ENCODE measurements around the gene OLFML2A. TPM values are rescaled to one million over a fixed set of nuclear protein-coding genes. Genes with fewer than 3 reads are reported as not detected.

OLFML2A gene
- total and polyA plus RNA-seq, 2 of the 13 experiments (the other 11 are each of a cell fraction or from before 2014, with no cell fraction given): 0.01 to 0.02 TPM

GRCh38 chr9:124818431-124819281, 41.7 kb downstream of the OLFML2A start (continued):
- TF ChIP-seq, protein P1, sequence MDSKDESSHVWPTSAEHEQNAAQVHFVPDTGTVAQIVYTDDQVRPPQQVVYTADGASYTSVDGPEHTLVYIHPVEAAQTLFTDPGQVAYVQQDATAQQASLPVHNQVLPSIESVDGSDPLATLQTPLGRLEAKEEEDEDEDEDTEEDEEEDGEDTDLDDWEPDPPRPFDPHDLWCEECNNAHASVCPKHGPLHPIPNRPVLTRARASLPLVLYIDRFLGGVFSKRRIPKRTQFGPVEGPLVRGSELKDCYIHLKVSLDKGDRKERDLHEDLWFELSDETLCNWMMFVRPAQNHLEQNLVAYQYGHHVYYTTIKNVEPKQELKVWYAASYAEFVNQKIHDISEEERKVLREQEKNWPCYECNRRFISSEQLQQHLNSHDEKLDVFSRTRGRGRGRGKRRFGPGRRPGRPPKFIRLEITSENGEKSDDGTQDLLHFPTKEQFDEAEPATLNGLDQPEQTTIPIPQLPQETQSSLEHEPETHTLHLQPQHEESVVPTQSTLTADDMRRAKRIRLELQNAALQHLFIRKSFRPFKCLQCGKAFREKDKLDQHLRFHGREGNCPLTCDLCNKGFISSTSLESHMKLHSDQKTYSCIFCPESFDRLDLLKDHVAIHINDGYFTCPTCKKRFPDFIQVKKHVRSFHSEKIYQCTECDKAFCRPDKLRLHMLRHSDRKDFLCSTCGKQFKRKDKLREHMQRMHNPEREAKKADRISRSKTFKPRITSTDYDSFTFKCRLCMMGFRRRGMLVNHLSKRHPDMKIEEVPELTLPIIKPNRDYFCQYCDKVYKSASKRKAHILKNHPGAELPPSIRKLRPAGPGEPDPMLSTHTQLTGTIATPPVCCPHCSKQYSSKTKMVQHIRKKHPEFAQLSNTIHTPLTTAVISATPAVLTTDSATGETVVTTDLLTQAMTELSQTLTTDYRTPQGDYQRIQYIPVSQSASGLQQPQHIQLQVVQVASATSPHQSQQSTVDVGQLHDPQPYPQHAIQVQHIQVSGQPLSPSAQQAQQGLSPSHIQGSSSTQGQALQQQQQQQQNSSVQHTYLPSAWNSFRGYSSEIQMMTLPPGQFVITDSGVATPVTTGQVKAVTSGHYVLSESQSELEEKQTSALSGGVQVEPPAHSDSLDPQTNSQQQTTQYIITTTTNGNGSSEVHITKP (CRISPR knock-in tag; IDR thresholded peaks at IDR 0.05; ENCODE audit: low read depth): peak; percentile 98
- TF ChIP-seq ZBTB34 (CRISPR knock-in tag; IDR thresholded peaks at IDR 0.05) (0 out of 2 replicates have a peak, but pooled peaks have one; percentile 29), TBP (CRISPR knock-in tag; IDR thresholded peaks at IDR 0.05) (no peak), ZFP37 (CRISPR knock-in tag; IDR thresholded peaks at IDR 0.05; ENCODE audit: borderline replicate concordance) (0 out of 2 replicates have a peak, but pooled peaks have one; percentile 27), MEIS2 (CRISPR knock-in tag; IDR thresholded peaks at IDR 0.05) (no peak), ESRRA (CRISPR knock-in tag; IDR thresholded peaks at IDR 0.05; ENCODE audit: low read depth) (peak; percentile 40; the same call in 1 of the 2 replicates), ZNF12 (CRISPR knock-in tag; IDR thresholded peaks at IDR 0.05) (peak; percentile 65), ZNF761 (CRISPR knock-in tag; conservative IDR thresholded peaks at IDR 0.05) (no peak)
- TF ChIP-seq, protein P2, sequence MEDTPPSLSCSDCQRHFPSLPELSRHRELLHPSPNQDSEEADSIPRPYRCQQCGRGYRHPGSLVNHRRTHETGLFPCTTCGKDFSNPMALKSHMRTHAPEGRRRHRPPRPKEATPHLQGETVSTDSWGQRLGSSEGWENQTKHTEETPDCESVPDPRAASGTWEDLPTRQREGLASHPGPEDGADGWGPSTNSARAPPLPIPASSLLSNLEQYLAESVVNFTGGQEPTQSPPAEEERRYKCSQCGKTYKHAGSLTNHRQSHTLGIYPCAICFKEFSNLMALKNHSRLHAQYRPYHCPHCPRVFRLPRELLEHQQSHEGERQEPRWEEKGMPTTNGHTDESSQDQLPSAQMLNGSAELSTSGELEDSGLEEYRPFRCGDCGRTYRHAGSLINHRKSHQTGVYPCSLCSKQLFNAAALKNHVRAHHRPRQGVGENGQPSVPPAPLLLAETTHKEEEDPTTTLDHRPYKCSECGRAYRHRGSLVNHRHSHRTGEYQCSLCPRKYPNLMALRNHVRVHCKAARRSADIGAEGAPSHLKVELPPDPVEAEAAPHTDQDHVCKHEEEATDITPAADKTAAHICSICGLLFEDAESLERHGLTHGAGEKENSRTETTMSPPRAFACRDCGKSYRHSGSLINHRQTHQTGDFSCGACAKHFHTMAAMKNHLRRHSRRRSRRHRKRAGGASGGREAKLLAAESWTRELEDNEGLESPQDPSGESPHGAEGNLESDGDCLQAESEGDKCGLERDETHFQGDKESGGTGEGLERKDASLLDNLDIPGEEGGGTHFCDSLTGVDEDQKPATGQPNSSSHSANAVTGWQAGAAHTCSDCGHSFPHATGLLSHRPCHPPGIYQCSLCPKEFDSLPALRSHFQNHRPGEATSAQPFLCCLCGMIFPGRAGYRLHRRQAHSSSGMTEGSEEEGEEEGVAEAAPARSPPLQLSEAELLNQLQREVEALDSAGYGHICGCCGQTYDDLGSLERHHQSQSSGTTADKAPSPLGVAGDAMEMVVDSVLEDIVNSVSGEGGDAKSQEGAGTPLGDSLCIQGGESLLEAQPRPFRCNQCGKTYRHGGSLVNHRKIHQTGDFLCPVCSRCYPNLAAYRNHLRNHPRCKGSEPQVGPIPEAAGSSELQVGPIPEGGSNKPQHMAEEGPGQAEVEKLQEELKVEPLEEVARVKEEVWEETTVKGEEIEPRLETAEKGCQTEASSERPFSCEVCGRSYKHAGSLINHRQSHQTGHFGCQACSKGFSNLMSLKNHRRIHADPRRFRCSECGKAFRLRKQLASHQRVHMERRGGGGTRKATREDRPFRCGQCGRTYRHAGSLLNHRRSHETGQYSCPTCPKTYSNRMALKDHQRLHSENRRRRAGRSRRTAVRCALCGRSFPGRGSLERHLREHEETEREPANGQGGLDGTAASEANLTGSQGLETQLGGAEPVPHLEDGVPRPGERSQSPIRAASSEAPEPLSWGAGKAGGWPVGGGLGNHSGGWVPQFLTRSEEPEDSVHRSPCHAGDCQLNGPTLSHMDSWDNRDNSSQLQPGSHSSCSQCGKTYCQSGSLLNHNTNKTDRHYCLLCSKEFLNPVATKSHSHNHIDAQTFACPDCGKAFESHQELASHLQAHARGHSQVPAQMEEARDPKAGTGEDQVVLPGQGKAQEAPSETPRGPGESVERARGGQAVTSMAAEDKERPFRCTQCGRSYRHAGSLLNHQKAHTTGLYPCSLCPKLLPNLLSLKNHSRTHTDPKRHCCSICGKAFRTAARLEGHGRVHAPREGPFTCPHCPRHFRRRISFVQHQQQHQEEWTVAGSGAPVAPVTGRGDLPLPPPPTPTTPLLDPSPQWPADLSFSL (CRISPR knock-in tag; IDR thresholded peaks at IDR 0.05): peak; percentile 50; the same call in 1 of the 2 replicates
- TF ChIP-seq, protein P3, sequence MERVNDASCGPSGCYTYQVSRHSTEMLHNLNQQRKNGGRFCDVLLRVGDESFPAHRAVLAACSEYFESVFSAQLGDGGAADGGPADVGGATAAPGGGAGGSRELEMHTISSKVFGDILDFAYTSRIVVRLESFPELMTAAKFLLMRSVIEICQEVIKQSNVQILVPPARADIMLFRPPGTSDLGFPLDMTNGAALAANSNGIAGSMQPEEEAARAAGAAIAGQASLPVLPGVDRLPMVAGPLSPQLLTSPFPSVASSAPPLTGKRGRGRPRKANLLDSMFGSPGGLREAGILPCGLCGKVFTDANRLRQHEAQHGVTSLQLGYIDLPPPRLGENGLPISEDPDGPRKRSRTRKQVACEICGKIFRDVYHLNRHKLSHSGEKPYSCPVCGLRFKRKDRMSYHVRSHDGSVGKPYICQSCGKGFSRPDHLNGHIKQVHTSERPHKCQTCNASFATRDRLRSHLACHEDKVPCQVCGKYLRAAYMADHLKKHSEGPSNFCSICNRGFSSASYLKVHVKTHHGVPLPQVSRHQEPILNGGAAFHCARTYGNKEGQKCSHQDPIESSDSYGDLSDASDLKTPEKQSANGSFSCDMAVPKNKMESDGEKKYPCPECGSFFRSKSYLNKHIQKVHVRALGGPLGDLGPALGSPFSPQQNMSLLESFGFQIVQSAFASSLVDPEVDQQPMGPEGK (CRISPR knock-in tag; IDR thresholded peaks at IDR 0.05): peak; percentile 65
- TF ChIP-seq, protein P4, sequence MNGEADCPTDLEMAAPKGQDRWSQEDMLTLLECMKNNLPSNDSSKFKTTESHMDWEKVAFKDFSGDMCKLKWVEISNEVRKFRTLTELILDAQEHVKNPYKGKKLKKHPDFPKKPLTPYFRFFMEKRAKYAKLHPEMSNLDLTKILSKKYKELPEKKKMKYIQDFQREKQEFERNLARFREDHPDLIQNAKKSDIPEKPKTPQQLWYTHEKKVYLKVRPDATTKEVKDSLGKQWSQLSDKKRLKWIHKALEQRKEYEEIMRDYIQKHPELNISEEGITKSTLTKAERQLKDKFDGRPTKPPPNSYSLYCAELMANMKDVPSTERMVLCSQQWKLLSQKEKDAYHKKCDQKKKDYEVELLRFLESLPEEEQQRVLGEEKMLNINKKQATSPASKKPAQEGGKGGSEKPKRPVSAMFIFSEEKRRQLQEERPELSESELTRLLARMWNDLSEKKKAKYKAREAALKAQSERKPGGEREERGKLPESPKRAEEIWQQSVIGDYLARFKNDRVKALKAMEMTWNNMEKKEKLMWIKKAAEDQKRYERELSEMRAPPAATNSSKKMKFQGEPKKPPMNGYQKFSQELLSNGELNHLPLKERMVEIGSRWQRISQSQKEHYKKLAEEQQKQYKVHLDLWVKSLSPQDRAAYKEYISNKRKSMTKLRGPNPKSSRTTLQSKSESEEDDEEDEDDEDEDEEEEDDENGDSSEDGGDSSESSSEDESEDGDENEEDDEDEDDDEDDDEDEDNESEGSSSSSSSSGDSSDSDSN (CRISPR knock-in tag; IDR thresholded peaks at IDR 0.05): peak; percentile 35; the same call in 1 of the 2 replicates

Data from HepG2 (cell line).